DMS53 treated with DMSO at 0.1 percent for 48 hours (cell line): Measurements from ENCODE around the gene CBLN2.

Experiments used
- DNase-seq: peaks from one replicate; lab custom pipeline; 2025; ENCODE audit not compliant: unreplicated experiment; lab: John Stamatoyannopoulos, UW

CBLN2 gene

GRCh38 chr18:72544092-72544886 lies at the start of gene CBLN2:
TSS of gene CBLN2 (minus strand) at chr18:72544342. CDS start at chr18:72542160, 2,182 bp downstream.
- DNase-seq = peak; percentile 95

DNA sequence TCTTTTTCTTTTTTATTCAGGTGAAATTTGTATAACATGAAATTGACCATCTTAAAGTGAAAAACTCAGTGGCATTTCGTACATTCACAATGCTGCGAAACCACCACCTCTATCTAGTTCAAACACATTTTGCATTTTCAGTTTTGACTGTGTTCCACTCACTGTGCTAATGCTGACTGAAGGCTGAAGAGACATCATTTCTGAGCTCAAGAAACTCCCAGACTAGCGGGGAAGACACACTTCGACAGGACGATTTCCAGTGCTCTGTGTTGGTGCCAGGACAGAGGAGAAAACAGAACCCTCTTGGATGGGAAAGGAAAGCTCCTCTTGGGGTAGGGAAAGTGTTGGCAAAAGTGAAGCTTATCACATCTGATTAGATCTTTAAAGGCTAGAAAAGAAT lies 44.2 kb upstream of the CBLN2 start:
- DNase-seq = no peak

DNA sequence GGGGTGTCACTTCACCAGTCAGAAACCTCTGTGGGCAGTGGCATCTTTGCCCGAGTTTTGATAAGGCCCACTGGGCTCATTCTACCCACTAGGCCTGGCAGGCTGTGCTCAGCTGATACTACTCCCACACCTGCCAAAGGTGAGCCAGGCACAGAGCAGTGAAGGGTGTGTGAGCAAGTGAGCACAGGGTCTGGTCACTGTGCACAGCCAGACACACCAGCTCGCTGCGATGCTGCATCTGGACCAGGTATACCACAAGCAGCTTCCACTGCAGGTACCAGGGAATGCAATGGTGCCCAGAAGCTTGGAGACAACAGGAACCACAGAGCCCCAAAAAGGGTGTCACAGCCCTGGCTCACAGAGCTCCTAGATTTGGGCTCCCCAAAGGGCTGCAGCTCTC lies 40.6 kb upstream of the CBLN2 start:
- no peak for DNase-seq

GRCh38 chr18:72581976-72582375 lies 37.8 kb upstream of the CBLN2 start:
- DNase-seq = no peak

- DNase-seq = no peak
These were observed 28.8 kb upstream of the CBLN2 start for GRCh38 chr18:72572896-72573295.

GRCh38 chr18:72566290-72566689 lies 22.1 kb upstream of the CBLN2 start:
- DNase-seq = no peak

DNA sequence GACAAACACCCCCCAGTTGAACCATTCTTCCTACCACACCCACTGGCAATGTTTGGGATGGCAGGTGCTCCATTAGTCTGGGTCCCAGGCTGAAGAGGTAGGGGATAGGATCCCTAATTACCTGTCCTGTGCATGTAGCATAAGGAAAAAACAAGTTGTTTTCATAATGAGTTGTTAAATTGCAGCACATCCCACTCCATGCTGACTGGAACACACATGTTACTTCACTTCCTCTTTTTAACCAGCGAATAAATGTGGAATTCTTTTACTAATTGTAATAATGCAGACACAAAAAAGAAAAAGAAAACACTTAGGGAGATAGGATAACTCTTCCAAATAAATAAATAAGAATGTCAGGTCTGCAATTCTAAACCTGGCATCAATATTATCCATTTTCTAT lies 11.8 kb upstream of the CBLN2 start:
- DNase-seq = no peak

DNA sequence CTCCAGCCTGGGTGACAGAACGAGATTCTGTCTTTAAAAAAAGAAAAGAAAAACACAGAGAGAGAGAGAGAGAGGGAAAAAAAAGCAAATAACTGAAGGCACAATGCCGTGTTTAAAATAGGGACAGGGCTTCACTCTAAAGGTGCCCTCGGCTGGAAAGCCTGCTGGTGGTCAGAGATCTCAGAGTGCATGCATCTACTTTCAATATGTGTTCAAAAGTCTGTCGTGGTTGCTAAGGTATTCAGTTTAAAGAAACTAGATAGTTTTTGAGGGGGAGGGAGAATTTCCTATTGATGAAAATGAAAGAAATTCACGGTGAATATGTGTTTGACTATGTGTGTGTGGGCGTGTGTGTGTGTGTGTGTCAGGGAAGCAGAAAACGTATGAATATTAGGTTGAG lies 11.0 kb upstream of the CBLN2 start:
- DNase-seq = no peak

- peak; percentile 59 for DNase-seq
These were observed 636 bp downstream of the CBLN2 start for GRCh38 chr18:72543357-72544055.

DNA sequence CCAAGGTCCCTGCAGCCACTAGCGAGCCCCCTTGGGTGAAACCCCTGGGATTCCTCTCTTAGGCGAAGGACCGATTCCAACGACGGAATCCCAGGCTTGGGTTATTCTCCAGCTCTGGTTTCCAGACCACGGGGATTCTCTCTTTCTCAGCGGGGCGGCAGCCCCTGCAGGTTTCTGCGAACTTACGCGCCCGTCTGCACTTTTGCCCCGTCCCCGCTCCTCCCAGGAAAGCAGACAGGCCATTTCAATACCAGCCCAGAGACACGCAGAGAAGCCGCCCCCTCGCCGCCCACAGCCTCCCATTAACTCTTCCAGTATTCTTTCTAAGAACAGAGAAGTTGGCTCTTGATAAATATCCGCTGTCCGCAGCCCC lies 1.2 kb downstream of the CBLN2 start:
- DNase-seq = peak; percentile 59

- peak; percentile 67 for DNase-seq
These were observed 1.8 kb downstream of the CBLN2 start for GRCh38 chr18:72542342-72542741.

DNA sequence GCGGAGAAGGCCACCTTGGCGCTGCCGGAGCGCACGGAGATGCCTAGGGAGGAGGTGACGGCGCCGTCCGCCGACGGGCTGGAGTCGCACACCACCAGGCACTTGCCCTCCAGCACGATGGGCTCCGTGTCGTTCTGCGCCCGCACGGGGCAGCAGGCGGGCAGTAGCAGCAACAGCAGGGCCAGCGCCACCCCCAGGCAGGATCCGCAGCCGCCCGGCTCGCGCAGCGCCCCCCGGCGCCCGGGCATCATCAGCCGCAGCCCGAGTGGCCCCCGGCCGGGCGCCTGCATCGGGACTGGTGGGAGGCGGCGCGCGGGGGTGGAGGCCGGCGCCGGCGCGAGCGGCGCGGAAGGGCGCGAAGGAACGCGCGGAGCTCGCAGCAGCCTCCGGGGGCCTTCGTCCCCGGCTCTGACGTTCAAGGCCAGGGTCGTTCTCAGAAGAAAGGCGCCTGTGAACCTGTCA lies 2.2 kb downstream of the CBLN2 start:
- peak; percentile 67 for DNase-seq

DNA sequence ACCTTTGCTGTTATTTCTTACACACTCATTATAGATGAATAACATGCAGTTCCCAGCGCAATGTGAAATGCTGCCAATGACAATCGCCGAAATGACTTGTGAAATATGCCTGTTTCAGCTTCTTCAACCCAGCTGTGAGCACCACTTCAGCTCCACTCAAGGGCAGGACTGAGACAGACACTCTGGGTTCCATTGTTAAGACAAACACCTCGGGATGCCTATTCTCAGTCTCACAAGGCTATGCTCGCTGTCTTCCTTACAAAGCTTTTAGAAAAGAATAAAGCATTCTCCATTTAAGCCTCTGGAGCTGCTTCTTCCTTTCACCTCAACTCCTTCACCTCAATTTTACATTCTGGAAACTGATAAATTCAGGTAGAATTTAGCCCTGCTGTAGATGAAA lies 4.2 kb downstream of the CBLN2 start:
- no peak for DNase-seq

DNA sequence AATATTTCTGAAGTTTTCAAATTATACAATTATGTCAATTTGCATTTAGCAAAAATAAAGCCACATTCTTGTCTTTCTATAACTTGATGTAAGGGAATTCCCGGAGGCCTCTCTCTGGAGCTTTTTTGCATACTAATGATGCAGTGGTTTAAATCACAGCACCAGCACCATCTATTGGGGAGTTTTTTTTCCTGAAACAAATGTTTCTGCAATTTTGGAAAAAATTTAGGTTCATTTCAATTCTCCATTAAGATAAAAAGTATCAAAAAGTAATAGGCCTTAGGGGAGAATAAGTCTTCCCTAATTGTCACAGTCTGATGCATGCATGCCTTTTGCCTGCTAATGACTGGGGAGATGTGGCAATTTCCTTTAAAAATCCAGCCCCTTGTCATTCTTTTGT lies 13.5 kb downstream of the CBLN2 start:
- no peak for DNase-seq

GRCh38 chr18:72504866-72505265 lies 39.3 kb downstream of the CBLN2 start:
- no peak for DNase-seq

DNA sequence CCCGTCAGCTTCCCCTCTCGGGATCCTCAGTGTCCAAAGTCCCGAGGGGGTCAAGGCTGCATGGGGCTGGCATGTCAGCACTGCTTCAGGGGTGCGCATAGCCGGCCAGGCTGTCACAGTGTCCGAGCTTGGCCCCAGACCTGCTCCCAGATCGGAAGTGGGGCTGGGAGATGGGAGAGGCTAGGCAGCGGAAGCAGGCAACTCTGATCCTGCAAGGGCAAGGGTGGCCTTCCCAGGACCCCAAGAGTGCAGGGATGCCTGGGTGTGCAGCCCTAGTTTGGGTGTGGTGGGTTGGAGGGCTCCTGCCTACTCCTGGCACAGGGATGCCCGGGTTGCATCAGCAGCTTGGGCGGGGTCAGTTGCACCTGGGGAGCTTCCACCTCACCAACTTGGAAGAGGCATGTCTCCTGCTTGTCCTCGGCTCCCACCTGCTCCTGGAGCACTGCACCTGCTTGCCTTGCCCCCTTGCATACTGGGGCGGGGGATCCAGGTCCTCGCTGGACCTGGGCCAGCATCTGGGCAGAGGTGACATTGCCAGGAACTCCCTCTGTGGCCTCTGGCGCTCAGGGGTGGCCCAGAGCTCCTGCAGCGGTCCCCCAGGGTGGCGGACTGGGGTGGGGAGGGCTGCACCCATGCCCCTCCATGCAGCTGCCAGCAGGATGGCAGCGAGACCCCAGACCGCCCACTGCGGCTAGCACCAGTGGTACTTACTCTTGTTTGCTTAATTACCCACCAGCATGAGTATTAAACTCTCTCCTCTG lies 41.3 kb downstream of the CBLN2 start:
- no peak for DNase-seq

DNA sequence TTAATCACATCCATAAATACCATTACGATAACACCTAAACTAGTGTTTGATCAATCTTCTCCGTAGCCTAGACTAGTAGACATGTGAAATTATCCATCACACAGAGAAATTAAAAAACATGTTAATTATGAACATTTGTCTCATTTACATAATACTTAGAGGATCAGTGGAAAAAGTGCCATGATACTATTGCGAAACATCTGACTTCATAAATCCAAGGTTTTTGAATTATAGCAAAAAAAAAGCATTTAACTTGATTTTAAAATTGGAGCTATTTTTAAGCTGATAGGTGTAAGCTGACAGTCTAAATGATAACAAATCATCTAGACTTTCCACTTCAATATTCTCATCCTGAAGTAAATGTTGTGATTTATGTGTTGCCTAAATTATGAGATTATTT lies 51.6 kb downstream of the CBLN2 start:
- DNase-seq = no peak
